Measurements from ENCODE around the gene NDUFS8. TPM values are rescaled to one million over a fixed set of nuclear protein-coding genes. Genes with fewer than 3 reads are reported as not detected.
A peak's percentile ranks its signal among the peaks of the same experiment; 100 is the strongest.

NDUFS8 gene
- total RNA-seq, 2 experiments from 2014 or later: 70.5 to 72.5 TPM

DNA sequence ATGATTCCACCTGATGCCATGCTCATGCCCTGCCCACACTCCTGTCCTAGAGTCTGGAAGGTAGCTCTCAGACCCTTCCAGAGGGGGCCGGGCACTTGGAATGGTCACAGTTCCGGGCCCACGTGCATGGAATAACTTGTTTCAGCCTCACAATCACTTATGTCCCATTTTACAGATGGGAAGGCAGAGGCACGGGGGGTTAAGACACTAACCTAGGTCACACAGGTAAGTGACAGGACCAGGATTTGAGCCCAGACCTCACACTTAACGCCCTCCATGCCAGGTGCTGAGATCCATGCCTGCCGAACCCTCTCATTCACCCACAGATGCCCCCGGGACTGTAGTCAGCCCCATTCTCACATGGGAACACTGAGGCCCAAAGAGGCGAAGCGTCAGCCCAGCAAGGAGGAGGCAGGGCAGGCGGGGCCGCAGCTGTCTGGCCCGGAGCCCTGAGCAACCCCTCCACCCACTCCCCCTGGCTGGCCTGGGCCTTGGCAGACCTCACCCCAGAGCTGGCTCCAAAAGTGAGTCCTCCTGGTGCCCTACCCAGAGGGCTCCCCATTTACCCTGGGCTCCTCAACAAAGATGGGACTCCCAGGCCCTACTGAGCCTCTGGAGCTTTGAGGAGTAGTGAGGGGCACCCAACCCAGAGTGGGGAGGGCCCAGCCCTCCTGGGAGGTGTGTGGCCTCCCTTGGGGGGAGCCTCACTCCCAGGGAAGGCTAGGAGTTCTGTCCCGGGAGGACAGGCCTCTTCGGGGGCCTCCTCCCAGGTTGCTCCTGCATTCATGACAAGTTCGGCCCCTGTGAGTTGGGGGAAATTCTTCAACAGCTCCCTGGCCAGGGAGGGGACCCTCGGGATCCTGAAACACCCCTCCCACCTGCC, 22.7 kb upstream of the NDUFS8 start:
- ChIA-PET POLR2A (interaction anchor here (1.2 kb wide), 1 partner anchor 9 kb away, joined by 3 read pairs; no protein-coding TSS in a partner anchor), CTCF (no interaction called here)

DNA sequence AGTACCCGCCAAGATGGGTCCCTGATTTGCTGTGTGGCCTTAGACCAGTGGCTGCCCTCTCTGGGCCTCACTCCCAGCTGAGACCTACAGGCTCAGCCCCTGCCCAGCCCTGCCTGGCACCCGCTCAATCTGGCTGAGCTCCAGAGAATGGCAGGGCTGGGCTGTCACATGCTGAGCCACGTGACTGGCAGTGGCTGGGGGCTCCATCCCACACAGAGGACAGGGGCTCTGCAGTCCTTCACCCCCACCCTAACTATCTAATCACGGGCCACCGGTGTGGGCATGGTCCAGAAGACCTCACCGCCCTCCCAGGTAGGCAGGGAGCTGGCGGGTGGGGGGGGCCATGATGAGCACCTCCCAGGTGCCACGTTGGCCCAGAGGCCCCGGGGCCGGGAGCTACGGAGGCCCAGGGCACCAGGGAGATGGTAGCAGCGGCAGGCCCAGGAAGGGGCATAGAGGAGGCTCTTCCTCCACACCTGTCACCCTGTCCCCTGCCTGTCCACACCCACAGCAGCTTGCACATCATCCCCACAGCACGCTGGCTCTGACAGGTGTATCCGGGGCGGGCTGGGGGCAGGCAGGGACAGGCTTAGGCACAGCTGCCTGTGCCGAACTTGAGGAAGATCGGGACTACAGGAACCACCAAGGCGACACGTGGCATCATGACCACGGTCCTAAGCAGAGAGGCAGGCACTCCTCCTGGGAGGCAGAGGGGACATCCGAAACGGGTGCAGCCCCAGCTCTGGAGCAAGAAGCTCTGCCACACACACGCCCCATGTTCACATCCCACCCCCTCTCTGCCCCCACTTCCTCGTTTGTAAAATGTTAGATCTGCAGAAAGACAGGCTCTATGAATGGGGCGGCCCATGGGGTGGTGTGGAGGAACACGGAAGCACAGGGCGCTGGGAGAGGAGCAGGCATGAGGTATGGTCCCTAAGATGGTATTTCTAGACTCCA, 21.8 kb upstream of the NDUFS8 start:
- ChIA-PET CTCF (no interaction called here), POLR2A (interaction anchor here (1.2 kb wide), 1 partner anchor 10 kb away, joined by 3 read pairs; no protein-coding TSS in a partner anchor)
- H3K4me3 Mint-ChIP-seq: peak overlapping the region; percentile 20

More for the DNA sequence above, 22.7 kb upstream of the NDUFS8 start:
- no peak overlapping the region for H3K4me3 ChIP-seq (ENCODE audit: low read length)
- Mint-ChIP-seq H3K9me3 (no peaks in the 10 kb centered on the region), H3K27ac (no peak overlapping the region), H3K27me3 (peaks cover 7% of the 10 kb centered on the region), H3K4me3 (no peak overlapping the region), H3K36me3 (ENCODE audit: low read depth) (no peaks in the 10 kb centered on the region), H3K4me1 (ENCODE audit: low read depth) (peaks cover 22% of the 10 kb centered on the region)
- ATAC-seq (ENCODE audit: poor library complexity) (no peak), DNase-seq (no peak)
- H3K4me1 ChIP-seq (ENCODE audit: insufficient read depth, low read length): peaks cover 20% of the 10 kb centered on the region
- no peaks in the 10 kb centered on the region for H3K36me3 ChIP-seq (ENCODE audit: insufficient read depth, low read length)
- no peak overlapping the region for H3K27ac ChIP-seq (ENCODE audit: low read depth in 1 of 2, low read length in 2 of 2)
- no peaks in the 10 kb centered on the region for H3K9me3 ChIP-seq (ENCODE audit: control insufficient read depth in 1 of 2, insufficient read depth in 1 of 2, low read length in 2 of 2)
- H3K27me3 ChIP-seq (ENCODE audit: control insufficient read depth in 1 of 2, insufficient read depth in 2 of 2, low read length in 2 of 2): no peaks in the 10 kb centered on the region
- TF ChIP-seq, protein P1, sequence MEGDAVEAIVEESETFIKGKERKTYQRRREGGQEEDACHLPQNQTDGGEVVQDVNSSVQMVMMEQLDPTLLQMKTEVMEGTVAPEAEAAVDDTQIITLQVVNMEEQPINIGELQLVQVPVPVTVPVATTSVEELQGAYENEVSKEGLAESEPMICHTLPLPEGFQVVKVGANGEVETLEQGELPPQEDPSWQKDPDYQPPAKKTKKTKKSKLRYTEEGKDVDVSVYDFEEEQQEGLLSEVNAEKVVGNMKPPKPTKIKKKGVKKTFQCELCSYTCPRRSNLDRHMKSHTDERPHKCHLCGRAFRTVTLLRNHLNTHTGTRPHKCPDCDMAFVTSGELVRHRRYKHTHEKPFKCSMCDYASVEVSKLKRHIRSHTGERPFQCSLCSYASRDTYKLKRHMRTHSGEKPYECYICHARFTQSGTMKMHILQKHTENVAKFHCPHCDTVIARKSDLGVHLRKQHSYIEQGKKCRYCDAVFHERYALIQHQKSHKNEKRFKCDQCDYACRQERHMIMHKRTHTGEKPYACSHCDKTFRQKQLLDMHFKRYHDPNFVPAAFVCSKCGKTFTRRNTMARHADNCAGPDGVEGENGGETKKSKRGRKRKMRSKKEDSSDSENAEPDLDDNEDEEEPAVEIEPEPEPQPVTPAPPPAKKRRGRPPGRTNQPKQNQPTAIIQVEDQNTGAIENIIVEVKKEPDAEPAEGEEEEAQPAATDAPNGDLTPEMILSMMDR (IDR thresholded peaks at IDR 0.05): no peak
- intact Hi-C loops (cut with DNase I, micrococcal nuclease): loop anchor here (5.0 to 10.0 kb wide), 2 partner anchors 197 to 200 kb away; no protein-coding TSS in a partner anchor

More for the DNA sequence above, 21.8 kb upstream of the NDUFS8 start:
- no peaks in the 10 kb centered on the region for H3K36me3 ChIP-seq (ENCODE audit: insufficient read depth, low read length)
- intact Hi-C loops (cut with DNase I, micrococcal nuclease): loop anchor here (5.0 to 10.0 kb wide), 2 partner anchors 196 to 199 kb away; no protein-coding TSS in a partner anchor
- Mint-ChIP-seq H3K4me1 (ENCODE audit: low read depth) (peaks cover 18% of the 10 kb centered on the region), H3K9me3 (no peaks in the 10 kb centered on the region), H3K36me3 (ENCODE audit: low read depth) (no peaks in the 10 kb centered on the region), H3K27ac (peak overlapping the region; percentile 64), H3K27me3 (peaks cover 7% of the 10 kb centered on the region)
- no peak overlapping the region for H3K4me3 ChIP-seq (ENCODE audit: low read length)
- H3K27ac ChIP-seq (ENCODE audit: low read depth in 1 of 2, low read length in 2 of 2): no peak overlapping the region
- TF ChIP-seq, protein P1 (IDR thresholded peaks at IDR 0.05): no peak
- DNase-seq: no peak
- peak; percentile 46 for ATAC-seq (ENCODE audit: poor library complexity)
- no peaks in the 10 kb centered on the region for H3K27me3 ChIP-seq (ENCODE audit: control insufficient read depth in 1 of 2, insufficient read depth in 2 of 2, low read length in 2 of 2)
- H3K4me1 ChIP-seq (ENCODE audit: insufficient read depth, low read length): peaks cover 14% of the 10 kb centered on the region
- H3K9me3 ChIP-seq (ENCODE audit: control insufficient read depth in 1 of 2, insufficient read depth in 1 of 2, low read length in 2 of 2): peaks cover 0 to under 1% of the 10 kb centered on the region in 2 experiments

All from CD4-positive, alpha-beta T cell (primary cell).